GM18858 (cell line): ENCODE results near the gene ZNF654.
"Not testable (repeated sequence)": the region's sequence is repeated elsewhere in the genome, so short reads cannot be mapped to it uniquely, and the experiment has no call there.

Experiments used
- ATAC-seq: cut with Tn5 transposase; IDR thresholded peaks from one replicate; pipeline ENCODE4 v1.9.1; 2021; ENCODE audit not compliant: unreplicated experiment

The ZNF654 gene

GRCh38 chr3:88059380-88060170, 520 bp downstream of the ZNF654 start:
- ATAC-seq: no peak

- ATAC-seq: no peak
These were observed 2.7 kb downstream of the ZNF654 start for GRCh38 chr3:88061746-88062145.

GRCh38 chr3:88075072-88075471, 16.0 kb downstream of the ZNF654 start:
- no peak for ATAC-seq

GRCh38 chr3:88075497-88075896, 16.4 kb downstream of the ZNF654 start:
- ATAC-seq: no peak

GRCh38 chr3:88076712-88077111, 17.7 kb downstream of the ZNF654 start:
- no peak for ATAC-seq

- ATAC-seq: no peak
These were observed 19.9 kb downstream of the ZNF654 start for GRCh38 chr3:88078932-88079331.

- no peak for ATAC-seq
These were observed 23.8 kb downstream of the ZNF654 start for GRCh38 chr3:88082854-88083253.

GRCh38 chr3:88084097-88084501, 25.0 kb downstream of the ZNF654 start:
- no peak for ATAC-seq

GRCh38 chr3:88090681-88091080, 31.6 kb downstream of the ZNF654 start:
- ATAC-seq: no peak

- no peak for ATAC-seq
These were observed 33.2 kb downstream of the ZNF654 start for GRCh38 chr3:88092270-88092669.

- ATAC-seq: no peak
These were observed 34.2 kb downstream of the ZNF654 start for GRCh38 chr3:88093266-88093665.

- peak; percentile 82 for ATAC-seq
These were observed 42.1 kb downstream of the ZNF654 start for GRCh38 chr3:88101142-88101541.

GRCh38 chr3:88105325-88105724, 46.3 kb downstream of the ZNF654 start:
- no peak for ATAC-seq

GRCh38 chr3:88112289-88112688, 53.2 kb downstream of the ZNF654 start:
- peak; percentile 36 for ATAC-seq

- peak; percentile 91 for ATAC-seq
These were observed 54.5 kb downstream of the ZNF654 start for GRCh38 chr3:88113311-88114162.

GRCh38 chr3:88114878-88115549, 56.0 kb downstream of the ZNF654 start:
- ATAC-seq: no peak

GRCh38 chr3:88117683-88118082, 58.6 kb downstream of the ZNF654 start:
- no peak for ATAC-seq

- not testable (repeated sequence) for ATAC-seq
These were observed 59.5 kb downstream of the ZNF654 start for GRCh38 chr3:88118603-88119002.

GRCh38 chr3:88123526-88123925, 64.5 kb downstream of the ZNF654 start:
- no peak for ATAC-seq

- no peak for ATAC-seq
These were observed 72.6 kb downstream of the ZNF654 start for GRCh38 chr3:88131695-88132094.

- ATAC-seq: no peak
These were observed 73.8 kb downstream of the ZNF654 start for GRCh38 chr3:88132894-88133293.
